Vagina (tissue), 2 donors: ENCODE measurements around the gene ZFHX3.

ENCODE experiments used
- CTCF ChIP-seq, 3 experiments: fragments of 450-650 bp in 2 of 3; fragments of 200-600 bp in 1 of 3; sonication (generic) in 1 of 3; IDR thresholded peaks; one replicate each; pipeline ENCODE4 v1.5.1; 2017 to 2019; ENCODE audit warnings: antibody characterized with exemption in 3 of 3, mild to moderate bottlenecking in 2 of 3, moderate library complexity in 2 of 3
- POLR2A ChIP-seq, 2 donors: fragments of 450-650 bp; IDR thresholded peaks; one replicate each; pipeline ENCODE4 v1.6.1; 2017; ENCODE audit warnings: antibody characterized with exemption in 2 of 2, mild to moderate bottlenecking in 2 of 2, moderate library complexity in 2 of 2
- POLR2AphosphoS5 ChIP-seq, 2 donors: sonication (generic); formaldehyde crosslinking; IDR thresholded peaks; one replicate each; pipeline ENCODE4 v1.9.0; 2017; ENCODE audit warnings: antibody characterized with exemption in 2 of 2, mild to moderate bottlenecking in 2 of 2, low read depth in 1 of 2; ENCODE audit not compliant: insufficient read depth in 1 of 2

GRCh38 chr16:73019457-73020362, 28.2 kb downstream of the ZFHX3 start:
- TF ChIP-seq POLR2AphosphoS5 (IDR thresholded peaks at IDR 0.05; ENCODE audit: insufficient read depth in 1 of 2, low read depth in 1 of 2): no peak
- no peak for TF ChIP-seq CTCF (IDR thresholded peaks at IDR 0.05)
- TF ChIP-seq POLR2A (IDR thresholded peaks at IDR 0.05): no peak
